IMR-90 (cell line): ENCODE measurements around the gene ADCY1.

Experiments
- BHLHE40 ChIP-seq: fragments of 150-350 bp; IDR thresholded peaks from 2 replicates; pipeline ENCODE4 v1.6.1; 2016; ENCODE audit warnings: mild to moderate bottlenecking, low read depth, low read length
- CEBPB ChIP-seq: IDR thresholded peaks from 2 replicates; pipeline ENCODE4 v1.6.1; 2012; ENCODE audit warnings: low read depth, low read length, improper control_type of control experiment
- CTCF ChIP-seq: conservative IDR thresholded peaks from 2 replicates; pipeline ENCODE4 v1.5.1; 2012; ENCODE audit warnings: mild to moderate bottlenecking, low read depth, low read length, improper control_type of control experiment
- MAFK ChIP-seq: IDR thresholded peaks from 2 replicates; pipeline ENCODE4 v1.6.1; 2012; ENCODE audit warnings: low read depth, low read length, improper control_type of control experiment
- MAZ ChIP-seq: IDR thresholded peaks from 2 replicates; pipeline ENCODE4 v1.6.1; 2012; ENCODE audit warnings: low read depth, mild to moderate bottlenecking, low read length, improper control_type of control experiment, moderate library complexity, borderline replicate concordance
- MXI1 ChIP-seq: IDR thresholded peaks from 2 replicates; pipeline ENCODE4 v1.6.1; 2012; ENCODE audit warnings: low read depth, mild to moderate bottlenecking, low read length, moderate library complexity, borderline replicate concordance
- NFE2L2 ChIP-seq: fragments of 150-350 bp; IDR thresholded peaks from 2 replicates; pipeline ENCODE4 v1.6.1; 2016; ENCODE audit warnings: low read depth, mild to moderate bottlenecking, low read length
- POLR2A ChIP-seq: IDR thresholded peaks from 2 replicates; pipeline ENCODE4 v1.6.1; 2012; ENCODE audit warnings: mild to moderate bottlenecking, low read depth, low read length
- RAD21 ChIP-seq: IDR thresholded peaks from 2 replicates; pipeline ENCODE4 v1.6.1; 2012; ENCODE audit warnings: low read length, improper control_type of control experiment
- RCOR1 ChIP-seq: IDR thresholded peaks from 2 replicates; pipeline ENCODE4 v1.6.1; 2012; ENCODE audit warnings: mild to moderate bottlenecking, low read length, improper control_type of control experiment; ENCODE audit not compliant: insufficient replicate concordance
- RFX5 ChIP-seq: IDR thresholded peaks from 2 replicates; pipeline ENCODE4 v1.8.0; 2012; ENCODE audit warnings: low read depth, mild to moderate bottlenecking, low read length, moderate library complexity
- SMC3 ChIP-seq: fragments of 150-350 bp; IDR thresholded peaks from 2 replicates; pipeline ENCODE4 v1.6.1; 2016; ENCODE audit warnings: low read depth, mild to moderate bottlenecking, antibody characterized with exemption, low read length, moderate library complexity

DNA sequence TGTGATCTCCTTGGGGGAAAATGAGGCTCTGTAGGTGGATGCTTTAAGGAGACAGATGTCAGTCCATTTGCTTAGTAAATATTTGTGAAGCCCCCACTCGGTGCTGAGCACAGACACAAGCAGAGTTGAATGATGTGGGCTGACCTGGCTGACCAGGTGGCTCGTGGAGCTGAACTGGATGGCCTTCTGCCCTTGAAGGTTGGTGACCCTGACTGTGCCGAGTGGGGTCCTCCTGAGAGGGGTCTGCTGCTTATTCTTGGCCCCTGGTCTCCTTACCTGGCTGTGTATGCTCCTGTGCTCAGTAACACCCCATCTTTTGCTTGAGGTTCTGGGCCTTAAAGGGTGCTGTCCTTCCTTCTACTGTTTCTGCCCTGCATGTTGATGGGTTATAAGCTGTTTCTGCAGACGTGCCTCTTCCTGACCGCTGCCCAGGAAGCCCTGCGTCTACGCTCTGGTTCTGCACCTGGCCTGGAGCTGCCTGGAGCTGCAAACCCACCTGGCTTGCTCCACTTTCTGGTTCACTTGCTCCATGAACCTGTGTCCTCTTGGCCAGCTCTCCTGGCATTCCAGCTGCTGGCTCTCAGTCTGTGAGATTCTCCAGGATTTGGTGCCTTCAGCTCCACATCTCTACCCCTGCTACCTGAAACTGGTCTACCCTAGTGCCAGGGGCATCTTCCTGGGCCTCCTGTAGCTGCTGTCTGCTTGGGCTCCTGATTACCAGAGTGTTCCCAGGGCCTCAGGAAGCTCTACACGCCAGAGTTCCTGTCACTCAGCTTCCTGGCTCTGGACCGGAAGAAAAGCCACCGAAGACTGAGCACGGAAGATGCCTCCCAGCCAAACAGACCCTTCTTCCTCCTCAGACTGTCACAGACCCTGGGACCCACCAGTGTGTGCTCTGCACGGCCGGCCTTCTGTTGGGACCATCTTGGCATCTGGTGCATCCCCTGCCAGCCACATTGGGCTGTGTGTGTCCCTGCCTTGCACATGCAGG lies 76.5 kb downstream of the ADCY1 start:
- TF ChIP-seq BHLHE40 (no peak), NFE2L2 (no peak), POLR2A (no peak), CTCF (no peak), RAD21 (no peak), RCOR1 (no peak), CEBPB (no peak), MAZ (no peak), RFX5 (no peak), MAFK (no peak), MXI1 (no peak), SMC3 (no peak)
